ENCODE results near the gene RAB19. TPM values are rescaled to one million over a fixed set of nuclear protein-coding genes. Genes with fewer than 3 reads are reported as not detected.

Gene RAB19
- total and polyA plus RNA-seq, 9 of the 15 experiments (the other 6 are each of a cell fraction or from before 2014, with no cell fraction given), result not detected

DNA sequence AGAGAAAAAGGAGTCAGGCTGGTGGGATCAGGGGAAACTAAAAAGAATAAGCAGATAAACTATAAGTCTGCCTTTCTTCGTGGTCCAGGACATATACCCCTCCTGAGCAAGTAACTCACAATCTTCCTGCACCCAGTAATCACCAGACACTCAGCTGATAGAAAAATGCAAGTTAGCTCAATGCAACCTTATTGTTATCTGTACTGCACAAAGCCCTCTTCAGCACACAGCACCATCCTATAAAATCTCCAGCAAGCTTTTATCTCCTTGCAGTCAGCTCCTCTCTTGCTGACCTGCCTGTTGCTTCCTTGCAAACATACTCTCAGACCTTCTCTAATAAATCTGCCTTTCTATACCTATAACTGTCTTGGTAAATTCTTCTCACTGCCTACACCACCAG, 12.2 kb upstream of the RAB19 start (continued):
- TF ChIP-seq GATAD2B (IDR thresholded peaks at IDR 0.05; ENCODE audit: borderline replicate concordance) (peak; percentile 49; the same call in 1 of the 2 replicates), GTF3C2 (IDR thresholded peaks at IDR 0.05; ENCODE audit: borderline replicate concordance, extremely low read depth, insufficient read length) (no peak), MLLT1 (IDR thresholded peaks at IDR 0.05) (peak in 1 of 2 experiments; percentile 70; a peak in 1 of 4 replicates), RBM25 (IDR thresholded peaks at IDR 0.05; ENCODE audit: low read depth, low read length, severe bottlenecking) (no peak), DDX20 (tag; IDR thresholded peaks at IDR 0.05; ENCODE audit: low read depth) (no peak), HLTF (IDR thresholded peaks at IDR 0.05) (no peak; the same call in none of the 2 replicates), ZNF408 (CRISPR knock-in tag; IDR thresholded peaks at IDR 0.05; ENCODE audit: low read depth) (no peak), ZC3H8 (IDR thresholded peaks at IDR 0.05) (no peak), RCOR1 (IDR thresholded peaks at IDR 0.05; ENCODE audit: borderline replicate concordance in 1 of 2, low read depth in 2 of 2, low read length in 2 of 2) (peak; percentile 76 to 94; a peak in 3 of 4 replicates), FIP1L1 (IDR thresholded peaks at IDR 0.05; ENCODE audit: low read depth, low read length, poor library complexity, severe bottlenecking) (no peak), HDAC8 (tag; IDR thresholded peaks at IDR 0.05) (no peak), NCOR1 (IDR thresholded peaks at IDR 0.05) (peak; percentile 94), ARID1B (IDR thresholded peaks at IDR 0.05) (peak; percentile 96), MAFG (tag; conservative IDR thresholded peaks at IDR 0.05) (peak; percentile 74), NR2C1 (IDR thresholded peaks at IDR 0.05) (no peak), NR2C1 (tag; IDR thresholded peaks at IDR 0.05) (no peak), FOXM1 (IDR thresholded peaks at IDR 0.05; ENCODE audit: low read depth) (peak; percentile 74), FOXM1 (CRISPR knock-in tag; IDR thresholded peaks at IDR 0.05; ENCODE audit: low read depth) (no peak), SMAD2 (IDR thresholded peaks at IDR 0.05; ENCODE audit: low read depth, low read length) (no peak), RHOXF2B (CRISPR knock-in tag; conservative IDR thresholded peaks at IDR 0.05) (no peak), ARHGAP35 (IDR thresholded peaks at IDR 0.05; ENCODE audit: partially characterized antibody) (no peak), HEY1 (CRISPR knock-in tag; IDR thresholded peaks at IDR 0.05; ENCODE audit: borderline replicate concordance) (no peak)
- TF ChIP-seq, protein P1, sequence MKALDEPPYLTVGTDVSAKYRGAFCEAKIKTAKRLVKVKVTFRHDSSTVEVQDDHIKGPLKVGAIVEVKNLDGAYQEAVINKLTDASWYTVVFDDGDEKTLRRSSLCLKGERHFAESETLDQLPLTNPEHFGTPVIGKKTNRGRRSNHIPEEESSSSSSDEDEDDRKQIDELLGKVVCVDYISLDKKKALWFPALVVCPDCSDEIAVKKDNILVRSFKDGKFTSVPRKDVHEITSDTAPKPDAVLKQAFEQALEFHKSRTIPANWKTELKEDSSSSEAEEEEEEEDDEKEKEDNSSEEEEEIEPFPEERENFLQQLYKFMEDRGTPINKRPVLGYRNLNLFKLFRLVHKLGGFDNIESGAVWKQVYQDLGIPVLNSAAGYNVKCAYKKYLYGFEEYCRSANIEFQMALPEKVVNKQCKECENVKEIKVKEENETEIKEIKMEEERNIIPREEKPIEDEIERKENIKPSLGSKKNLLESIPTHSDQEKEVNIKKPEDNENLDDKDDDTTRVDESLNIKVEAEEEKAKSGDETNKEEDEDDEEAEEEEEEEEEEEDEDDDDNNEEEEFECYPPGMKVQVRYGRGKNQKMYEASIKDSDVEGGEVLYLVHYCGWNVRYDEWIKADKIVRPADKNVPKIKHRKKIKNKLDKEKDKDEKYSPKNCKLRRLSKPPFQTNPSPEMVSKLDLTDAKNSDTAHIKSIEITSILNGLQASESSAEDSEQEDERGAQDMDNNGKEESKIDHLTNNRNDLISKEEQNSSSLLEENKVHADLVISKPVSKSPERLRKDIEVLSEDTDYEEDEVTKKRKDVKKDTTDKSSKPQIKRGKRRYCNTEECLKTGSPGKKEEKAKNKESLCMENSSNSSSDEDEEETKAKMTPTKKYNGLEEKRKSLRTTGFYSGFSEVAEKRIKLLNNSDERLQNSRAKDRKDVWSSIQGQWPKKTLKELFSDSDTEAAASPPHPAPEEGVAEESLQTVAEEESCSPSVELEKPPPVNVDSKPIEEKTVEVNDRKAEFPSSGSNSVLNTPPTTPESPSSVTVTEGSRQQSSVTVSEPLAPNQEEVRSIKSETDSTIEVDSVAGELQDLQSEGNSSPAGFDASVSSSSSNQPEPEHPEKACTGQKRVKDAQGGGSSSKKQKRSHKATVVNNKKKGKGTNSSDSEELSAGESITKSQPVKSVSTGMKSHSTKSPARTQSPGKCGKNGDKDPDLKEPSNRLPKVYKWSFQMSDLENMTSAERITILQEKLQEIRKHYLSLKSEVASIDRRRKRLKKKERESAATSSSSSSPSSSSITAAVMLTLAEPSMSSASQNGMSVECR (CRISPR knock-in tag; IDR thresholded peaks at IDR 0.05), result no peak
